Stimulated activated naive CD8-positive, alpha-beta T cell treated with anti-CD3 and anti-CD28 coated beads, Interleukin-15, Interleukin-2, amounts not matched to agents 100 U/mL and 50 U/mL, for 24 hours (primary cell): ENCODE results near the gene DNAH5.
"Not testable (repeated sequence)": the region's sequence is repeated elsewhere in the genome, so short reads cannot be mapped to it uniquely, and the experiment has no call there.

Experiments
- ATAC-seq: fragments of 150-1000 bp; cut with Tn5 transposase; one replicate; pipeline ENCODE4 v1.10.0; 2021
- DNase-seq: peaks from one replicate; pipeline ENCODE4 v3.0.0; 2021

The DNAH5 gene

GRCh38 chr5:13830536-13830935 is 114.0 kb downstream of the DNAH5 start:
- no peak for DNase-seq
- no peak for ATAC-seq

- DNase-seq (no peak), ATAC-seq (no peak)
These were observed 123.1 kb downstream of the DNAH5 start for GRCh38 chr5:13821366-13821765.

GRCh38 chr5:13816126-13816525 is 128.4 kb downstream of the DNAH5 start:
- DNase-seq (no peak), ATAC-seq (no peak)

GRCh38 chr5:13814301-13814700 is 130.2 kb downstream of the DNAH5 start:
- DNase-seq (no peak), ATAC-seq (no peak)

GRCh38 chr5:13809921-13810320 is 134.6 kb downstream of the DNAH5 start:
- ATAC-seq (no peak), DNase-seq (no peak)

- no peak for DNase-seq
- no peak for ATAC-seq
These were observed 140.2 kb downstream of the DNAH5 start for GRCh38 chr5:13804336-13804735.

- not testable (repeated sequence) for ATAC-seq, DNase-seq
These were observed 145.9 kb downstream of the DNAH5 start for GRCh38 chr5:13798569-13798968.

- DNase-seq (no peak), ATAC-seq (no peak)
These were observed 158.6 kb downstream of the DNAH5 start for GRCh38 chr5:13785781-13786415.

GRCh38 chr5:13783726-13784125 is 160.8 kb downstream of the DNAH5 start:
- ATAC-seq (no peak), DNase-seq (no peak)

GRCh38 chr5:13780081-13780480 is 164.4 kb downstream of the DNAH5 start:
- DNase-seq, result no peak
- no peak for ATAC-seq

GRCh38 chr5:13773649-13774048 is 170.8 kb downstream of the DNAH5 start:
- ATAC-seq (no peak), DNase-seq (no peak)

GRCh38 chr5:13771011-13771571 is 173.4 kb downstream of the DNAH5 start:
- DNase-seq (no peak), ATAC-seq (no peak)

- DNase-seq (no peak), ATAC-seq (no peak)
These were observed 178.3 kb downstream of the DNAH5 start for GRCh38 chr5:13766236-13766635.

- ATAC-seq, result no peak
- DNase-seq, result no peak
These were observed 180.8 kb downstream of the DNAH5 start for GRCh38 chr5:13763719-13764118.

GRCh38 chr5:13749766-13750165 is 194.7 kb downstream of the DNAH5 start:
- no peak for DNase-seq
- ATAC-seq, result no peak

- no peak for ATAC-seq
- no peak for DNase-seq
These were observed 198.5 kb downstream of the DNAH5 start for GRCh38 chr5:13746026-13746425.

GRCh38 chr5:13745508-13745907 is 199.0 kb downstream of the DNAH5 start:
- DNase-seq, result no peak
- no peak for ATAC-seq

GRCh38 chr5:13740471-13740870 is 204.0 kb downstream of the DNAH5 start:
- DNase-seq (no peak), ATAC-seq (no peak)

GRCh38 chr5:13739479-13739878 is 205.0 kb downstream of the DNAH5 start:
- no peak for ATAC-seq
- DNase-seq, result no peak

GRCh38 chr5:13735691-13736090 is 208.8 kb downstream of the DNAH5 start:
- ATAC-seq (no peak), DNase-seq (no peak)

- no peak for DNase-seq
- ATAC-seq, result no peak
These were observed 213.3 kb downstream of the DNAH5 start for GRCh38 chr5:13731121-13731628.

- ATAC-seq (no peak), DNase-seq (no peak)
These were observed 235.6 kb downstream of the DNAH5 start for GRCh38 chr5:13708906-13709305.

GRCh38 chr5:13708432-13708831 is 236.1 kb downstream of the DNAH5 start:
- ATAC-seq, result no peak
- no peak for DNase-seq

GRCh38 chr5:13704396-13704795 is 240.1 kb downstream of the DNAH5 start:
- DNase-seq, result no peak
- ATAC-seq, result no peak
